Stimulated activated CD4-positive, alpha-beta T cell treated with anti-CD3 and anti-CD28 coated beads, TNF-alpha, amount 100 ng/mL, for 48 hours (primary cell): ENCODE results near the gene HCLS1.
"Not testable (repeated sequence)": the region's sequence is repeated elsewhere in the genome, so short reads cannot be mapped to it uniquely, and the experiment has no call there.

Experiments
- DNase-seq, 3 donors: peaks; one replicate each; pipeline ENCODE4 v3.0.0-alpha.2; 2020; ENCODE audit warnings: low read depth in 3 of 3

Gene HCLS1

DNA sequence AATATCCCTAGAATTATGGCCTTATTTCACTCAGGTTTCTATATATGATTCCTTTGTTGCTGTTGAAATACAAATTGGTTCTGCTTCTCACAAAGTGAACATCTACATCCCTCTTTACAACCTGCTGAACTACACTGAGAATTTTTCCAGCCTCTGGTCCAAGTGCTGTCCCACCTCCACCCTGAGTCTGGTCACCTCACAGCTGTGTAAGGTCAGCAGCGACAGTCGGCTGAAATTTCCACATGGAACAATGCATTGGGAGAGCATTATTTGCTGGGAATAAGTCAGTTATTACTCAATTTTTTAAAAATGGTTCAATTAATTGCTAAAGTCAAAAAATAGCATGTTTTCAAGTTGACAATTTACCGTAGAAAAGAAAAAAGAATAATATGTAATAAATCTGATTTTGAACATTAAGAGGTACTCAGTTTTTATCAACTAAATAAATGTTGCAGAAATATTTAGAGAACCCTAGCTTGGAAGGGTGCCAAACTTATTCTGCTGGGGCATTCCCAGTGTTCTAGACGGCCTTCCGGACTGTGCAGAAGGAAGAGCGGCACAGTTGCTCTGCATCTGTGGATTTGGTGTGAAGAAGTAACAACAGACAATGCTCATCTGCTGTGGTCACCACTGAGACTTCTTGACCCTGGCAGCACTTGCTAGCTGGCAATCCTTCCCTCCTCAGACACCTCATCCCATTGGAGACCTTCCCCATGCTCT lies 1.8 kb downstream of the HCLS1 start:
- DNase-seq = no peak

DNA sequence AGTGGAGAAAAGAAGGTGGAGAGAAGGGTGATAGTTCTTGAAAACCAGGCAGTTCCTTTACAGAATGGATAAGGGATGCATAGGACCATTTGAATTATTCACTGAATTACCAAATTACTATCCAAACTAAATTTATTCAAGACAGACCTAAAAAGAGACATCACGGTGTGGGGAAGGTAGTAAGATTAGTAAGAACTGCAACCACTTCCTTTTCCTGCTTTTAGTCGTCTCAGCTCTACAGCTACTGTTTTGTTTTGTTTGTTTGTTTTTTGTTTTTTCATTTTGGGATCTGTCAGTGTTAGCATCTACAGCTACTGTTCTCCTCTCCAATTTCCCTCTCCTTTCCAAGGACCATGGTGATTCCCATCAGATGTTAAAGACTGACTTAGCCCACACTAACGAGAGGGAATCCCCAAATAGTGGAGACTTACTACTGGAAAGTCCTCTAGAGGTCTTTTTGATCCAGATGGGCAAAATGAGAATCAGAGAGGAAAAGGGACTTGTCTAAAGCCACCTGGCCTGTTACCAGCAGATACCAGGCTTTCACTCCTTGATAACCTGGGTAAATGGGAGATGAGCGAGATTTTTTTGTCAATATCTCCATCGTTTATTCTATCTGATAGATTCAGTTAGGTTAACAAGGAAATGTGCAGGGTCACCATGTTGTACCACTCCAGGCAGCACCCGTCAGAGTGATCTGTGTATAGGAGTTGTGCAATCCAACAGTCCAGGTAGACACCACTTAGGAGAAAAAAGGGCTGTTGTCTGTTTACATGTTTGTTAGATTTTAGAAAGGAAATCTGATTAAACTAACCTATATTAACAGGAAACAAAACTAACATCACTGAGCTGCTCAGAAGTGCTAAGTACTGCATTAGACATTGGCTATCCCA lies 6.0 kb downstream of the HCLS1 start:
- no peak for DNase-seq

DNA sequence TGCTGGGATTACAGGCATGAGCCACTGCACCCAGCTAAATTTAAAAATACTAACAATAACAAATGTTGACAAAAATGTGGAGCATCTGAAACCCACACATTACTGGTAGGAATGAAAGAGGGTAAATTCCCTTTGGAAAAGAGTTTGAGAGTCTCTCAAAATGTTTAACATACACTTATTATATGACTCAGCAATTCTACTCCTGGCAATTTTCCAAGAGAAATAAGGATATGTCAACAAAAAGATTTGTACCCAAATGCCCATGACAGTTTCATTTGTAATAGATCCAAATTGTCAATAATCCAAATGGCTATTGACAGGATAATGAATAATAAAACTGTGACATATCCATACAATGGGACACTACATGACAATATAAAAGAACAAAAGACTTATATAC lies 9.0 kb downstream of the HCLS1 start:
- DNase-seq = no peak

DNA sequence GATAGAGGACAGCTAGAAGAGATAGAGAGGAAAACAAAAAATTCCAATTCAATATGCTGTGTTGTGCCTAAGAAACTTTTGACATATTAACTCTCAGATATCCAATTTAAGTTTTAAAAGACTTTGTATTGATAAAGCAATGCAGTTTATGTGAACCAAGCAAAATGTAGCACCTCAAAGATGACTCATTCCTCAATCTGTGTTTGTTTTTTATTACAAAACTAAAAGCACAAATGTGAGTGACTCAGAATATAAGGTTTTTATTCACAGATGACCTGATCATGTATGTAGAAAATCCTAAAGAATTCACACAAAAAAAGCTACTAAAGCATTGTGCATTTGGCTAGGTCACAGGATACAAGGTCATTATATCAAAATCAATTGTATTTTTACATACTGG lies 11.1 kb downstream of the HCLS1 start:
- DNase-seq = no peak

DNA sequence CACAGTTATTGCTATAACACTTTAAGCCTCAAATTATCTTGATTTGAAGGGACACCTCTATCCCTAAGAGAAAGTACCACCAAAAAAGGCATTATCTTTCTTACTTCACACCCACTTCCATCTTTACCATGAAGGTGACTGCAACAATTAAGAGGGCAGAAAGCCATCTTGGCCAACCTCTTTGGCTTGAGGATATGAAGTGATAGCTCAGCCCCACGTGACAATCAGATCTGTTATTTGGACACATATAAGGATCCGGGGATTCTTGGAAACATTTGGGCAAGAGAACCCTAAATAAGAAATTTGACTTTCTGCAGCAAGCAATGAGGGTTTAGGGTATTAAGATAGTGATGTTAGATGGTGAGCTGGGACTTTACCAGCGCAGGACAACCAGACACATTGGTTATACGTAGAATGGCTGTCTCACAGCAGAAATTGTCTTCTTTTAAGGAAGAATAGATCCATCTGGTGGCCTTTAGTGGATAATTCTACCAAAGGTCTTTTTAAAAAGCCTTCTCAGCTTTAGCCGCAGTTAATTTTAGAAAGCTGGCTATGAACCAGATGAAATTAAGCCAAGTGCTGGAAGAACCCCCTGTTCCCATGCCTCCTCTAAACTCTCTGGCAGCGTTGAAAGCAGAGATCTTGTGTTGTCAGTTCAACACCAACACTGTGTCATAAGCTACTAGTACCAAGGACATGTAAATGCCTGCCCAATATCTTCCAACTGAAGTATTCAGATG lies 12.3 kb downstream of the HCLS1 start:
- DNase-seq = no peak

DNA sequence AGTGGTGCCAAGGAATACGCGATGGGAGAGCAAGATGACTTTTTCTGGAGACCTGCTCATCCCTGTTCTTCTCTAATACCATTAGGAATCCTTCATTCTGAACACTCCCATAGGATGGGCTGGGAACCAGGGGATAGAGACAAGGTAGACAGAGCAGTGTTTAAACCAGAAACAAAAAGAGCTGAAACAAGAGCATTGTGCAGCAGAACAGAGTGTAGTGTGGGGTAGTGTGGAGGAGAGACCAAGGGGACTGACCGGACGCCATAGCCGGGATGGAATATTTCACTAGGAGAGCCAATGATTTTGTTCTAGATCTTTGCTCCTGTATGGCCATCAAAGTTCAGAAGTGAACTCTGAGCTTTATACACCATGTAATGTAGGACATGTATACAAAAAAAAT lies 15.6 kb downstream of the HCLS1 start:
- no peak for DNase-seq

DNA sequence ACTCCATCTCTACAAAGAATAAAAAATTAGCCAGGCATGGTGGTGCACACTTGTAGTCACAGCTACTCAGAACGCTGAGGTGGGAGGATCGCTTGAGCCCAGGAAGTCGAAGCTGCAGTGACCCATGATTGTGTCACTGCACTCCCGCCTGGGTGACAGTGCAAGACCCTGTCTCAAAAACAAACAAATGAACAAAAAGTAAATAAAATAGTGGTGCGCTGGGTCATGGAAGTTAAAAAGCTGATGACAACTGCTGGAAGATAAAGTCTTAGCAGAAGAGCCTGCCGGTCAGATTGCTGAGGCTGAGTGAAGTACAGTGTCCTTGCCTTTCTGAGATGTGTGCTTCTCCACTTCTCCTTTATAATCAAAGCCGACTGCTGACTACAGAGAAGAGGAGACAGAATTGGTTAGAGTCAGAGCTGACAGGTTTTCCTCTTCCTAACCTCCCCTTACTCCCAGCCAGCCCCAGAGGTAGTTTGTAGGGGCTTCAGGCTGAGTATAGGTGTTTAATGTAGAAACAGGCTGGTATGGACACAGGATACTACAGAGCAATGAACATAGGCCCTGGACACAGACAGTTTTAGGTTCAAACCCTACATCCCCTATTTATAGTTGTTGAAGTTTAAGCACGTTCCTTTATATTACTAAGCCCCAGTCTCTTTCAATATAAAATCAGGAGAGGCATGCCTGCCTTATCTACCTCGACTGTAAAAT lies 17.9 kb downstream of the HCLS1 start:
- no peak for DNase-seq

DNA sequence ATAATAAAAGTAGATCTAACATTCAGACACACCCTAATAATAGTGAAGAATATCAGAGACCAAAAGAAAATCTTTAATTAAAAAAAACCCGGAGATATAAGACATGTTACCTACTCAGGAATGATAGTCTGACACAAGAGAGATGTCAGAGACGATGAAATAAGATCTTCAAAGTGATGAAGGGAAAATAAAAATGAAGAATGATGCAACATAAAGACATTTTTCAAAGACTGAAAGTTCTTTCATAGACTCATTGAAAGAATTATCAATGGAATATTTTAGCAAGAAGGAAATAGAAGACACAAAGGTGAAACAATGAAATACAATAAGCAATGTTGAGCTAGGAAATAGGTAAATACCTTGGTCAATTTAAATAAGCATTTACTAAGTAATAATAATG lies 19.6 kb downstream of the HCLS1 start:
- no peak for DNase-seq

DNA sequence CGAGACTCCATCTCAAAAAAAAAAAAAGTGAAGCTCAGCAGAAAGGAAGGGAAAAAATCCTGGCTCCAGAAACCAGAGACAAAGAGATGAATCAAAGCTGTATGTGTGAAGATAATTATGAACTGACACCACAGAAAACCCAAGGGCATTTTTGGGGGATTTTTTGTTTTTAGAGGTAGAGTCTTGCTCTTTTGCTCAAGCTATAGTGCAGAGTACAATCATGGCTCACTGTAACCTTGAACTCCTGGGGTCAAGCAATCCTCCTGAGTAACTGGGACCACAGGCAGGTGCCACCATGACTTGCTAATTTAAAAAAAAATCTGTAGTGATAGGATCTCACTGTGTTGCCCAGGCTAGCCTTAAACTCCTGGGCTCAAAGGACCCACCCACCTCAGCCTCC lies 22.8 kb downstream of the HCLS1 start:
- no peak for DNase-seq

DNA sequence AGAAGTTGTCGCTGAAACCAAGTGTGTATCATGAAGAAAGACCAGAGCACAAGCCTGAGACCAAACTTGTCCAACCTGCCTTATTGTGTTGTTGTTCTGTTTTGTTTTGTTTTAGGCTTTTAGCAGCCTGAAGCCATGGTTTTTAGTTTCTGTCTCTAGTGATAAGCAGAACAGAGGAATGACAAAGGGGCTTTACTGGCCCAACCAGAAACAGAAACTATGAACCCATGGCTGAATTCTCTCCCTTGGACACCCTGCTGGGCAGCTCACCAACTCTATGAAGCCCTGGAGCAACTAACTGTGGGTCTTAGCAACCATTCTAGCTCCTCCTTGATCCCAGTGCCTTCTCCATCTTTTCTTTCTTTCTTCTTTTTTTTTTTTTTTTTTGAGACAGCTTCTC lies 30.3 kb downstream of the HCLS1 start:
- DNase-seq = no peak

DNA sequence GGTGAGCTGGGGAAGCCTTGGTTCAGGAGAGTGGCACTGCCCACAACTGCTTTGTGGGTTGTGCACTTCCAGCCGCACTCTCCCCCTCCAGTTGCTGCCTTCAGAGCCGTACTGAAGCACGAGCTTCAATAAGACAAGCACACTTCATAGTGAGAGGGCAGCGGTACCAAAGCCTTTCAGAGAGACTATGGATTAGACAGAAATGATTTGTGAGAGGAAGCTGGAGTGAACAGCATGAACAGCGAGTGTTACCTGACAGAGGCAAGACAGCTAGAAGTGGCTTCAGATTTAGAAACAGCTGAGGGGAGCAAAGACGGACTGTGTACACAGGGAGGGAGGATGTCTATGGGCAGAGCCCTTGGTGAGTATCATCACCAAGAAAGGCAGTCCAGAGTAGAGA lies 31.1 kb downstream of the HCLS1 start:
- no peak for DNase-seq

DNA sequence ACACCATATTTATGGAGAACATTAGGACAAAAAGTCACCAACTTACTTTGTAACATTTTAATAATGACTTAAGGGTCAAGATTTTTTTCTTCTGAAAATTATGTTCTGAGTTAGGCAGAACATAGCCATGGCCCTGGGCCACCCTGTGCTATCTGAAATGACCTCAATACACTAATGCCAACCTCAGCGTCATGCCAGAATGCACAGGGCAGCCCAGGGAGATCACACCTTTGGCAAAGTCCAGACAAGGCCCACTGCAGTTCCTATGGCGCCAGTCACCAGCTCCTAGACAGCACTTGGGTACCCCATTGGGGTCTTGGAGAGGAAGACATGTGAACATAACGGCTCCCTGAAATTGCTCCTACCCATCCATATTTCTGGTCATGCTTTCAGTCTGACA lies 33.1 kb downstream of the HCLS1 start:
- DNase-seq = no peak

DNA sequence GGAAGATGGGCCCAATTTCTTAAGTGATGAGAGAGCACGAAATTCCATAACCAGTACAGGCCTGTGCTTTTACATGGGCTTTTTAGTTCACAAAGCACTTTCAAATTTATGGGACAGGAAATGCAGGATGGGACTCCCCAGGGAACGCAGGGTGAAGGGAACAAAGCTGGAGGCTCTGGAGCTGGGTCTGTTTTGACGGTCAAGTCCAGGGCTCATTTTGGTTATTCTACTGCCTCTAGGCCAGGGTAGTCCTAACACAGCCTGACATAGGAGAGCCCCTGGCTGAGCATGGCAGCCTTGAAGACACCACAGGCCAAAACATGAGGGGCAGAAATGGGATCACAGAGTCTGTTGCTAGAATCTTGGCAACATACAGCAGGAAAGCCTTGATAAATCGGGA lies 33.5 kb downstream of the HCLS1 start:
- no peak for DNase-seq

DNA sequence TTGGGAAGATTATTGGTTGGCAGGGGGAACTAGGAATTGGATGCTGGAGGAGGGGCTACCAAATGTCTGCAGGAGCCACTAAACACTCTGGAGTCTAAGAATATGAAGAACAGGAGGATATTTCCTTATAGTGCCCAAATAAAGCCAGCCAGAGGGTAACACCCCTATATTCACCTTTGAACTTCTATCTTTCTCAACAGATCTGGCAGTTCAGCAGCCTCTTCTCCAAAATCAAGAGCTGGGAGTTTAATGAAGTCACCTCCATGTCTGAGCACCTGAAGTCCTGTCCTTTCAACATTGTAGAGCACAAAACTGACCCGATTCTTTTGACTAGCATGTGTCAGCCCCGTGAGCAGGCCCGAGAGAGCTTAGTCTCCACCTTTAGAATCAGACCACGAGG lies 34.2 kb downstream of the HCLS1 start:
- DNase-seq = no peak

DNA sequence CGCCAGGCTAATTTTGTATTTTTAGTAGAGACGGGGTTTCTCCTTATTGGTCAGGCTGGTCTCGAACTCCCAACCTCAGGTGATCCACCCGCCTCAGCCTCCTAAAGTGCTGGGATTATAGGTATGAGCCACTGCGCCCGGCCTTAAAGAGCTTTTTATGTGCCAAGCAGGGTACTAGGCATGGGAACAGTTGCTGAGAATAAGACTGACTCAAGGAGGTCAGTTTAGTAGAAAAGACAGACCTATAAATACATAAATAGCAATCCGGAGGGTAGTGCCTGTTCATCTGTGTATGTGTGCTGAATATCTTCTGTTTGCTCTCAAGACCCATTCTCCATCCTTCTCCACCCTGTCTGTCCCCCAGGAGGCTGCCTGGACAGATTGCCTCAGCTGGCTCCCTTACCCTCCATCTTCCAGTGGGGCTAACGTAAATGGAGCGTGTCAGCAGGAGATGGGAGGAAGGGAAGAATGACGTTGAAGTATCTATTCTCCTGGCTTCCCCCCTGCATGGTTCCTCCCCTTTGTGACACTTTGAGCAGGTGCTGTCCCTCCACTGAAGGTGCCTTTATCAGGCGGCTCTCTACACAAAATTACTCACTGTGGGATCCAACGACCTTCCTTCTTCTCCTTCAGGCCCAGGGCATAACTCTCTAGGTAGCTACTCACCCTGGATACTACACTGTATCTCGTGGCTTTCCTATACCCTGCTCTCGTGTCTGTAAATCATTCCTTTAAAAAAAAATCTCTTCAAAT lies 36.4 kb downstream of the HCLS1 start:
- no peak for DNase-seq

DNA sequence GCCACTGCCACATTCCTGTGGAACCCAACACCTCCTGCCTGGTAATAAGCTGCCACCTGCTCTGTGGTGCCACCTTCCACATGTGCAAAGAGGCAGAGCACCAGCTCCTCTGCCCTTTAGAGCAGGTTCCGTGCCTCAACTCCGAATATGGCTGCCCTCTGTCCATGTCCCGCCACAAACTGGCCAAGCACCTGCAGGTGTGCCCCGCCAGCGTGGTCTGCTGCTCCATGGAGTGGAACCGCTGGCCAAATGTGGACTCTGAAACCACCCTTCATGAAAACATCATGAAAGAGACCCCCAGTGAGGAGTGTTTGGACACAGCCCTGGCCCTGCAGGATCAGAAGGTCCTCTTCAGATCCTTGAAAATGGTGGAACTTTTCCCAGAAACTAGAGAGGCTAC lies 39.2 kb downstream of the HCLS1 start:
- DNase-seq = no peak

DNA sequence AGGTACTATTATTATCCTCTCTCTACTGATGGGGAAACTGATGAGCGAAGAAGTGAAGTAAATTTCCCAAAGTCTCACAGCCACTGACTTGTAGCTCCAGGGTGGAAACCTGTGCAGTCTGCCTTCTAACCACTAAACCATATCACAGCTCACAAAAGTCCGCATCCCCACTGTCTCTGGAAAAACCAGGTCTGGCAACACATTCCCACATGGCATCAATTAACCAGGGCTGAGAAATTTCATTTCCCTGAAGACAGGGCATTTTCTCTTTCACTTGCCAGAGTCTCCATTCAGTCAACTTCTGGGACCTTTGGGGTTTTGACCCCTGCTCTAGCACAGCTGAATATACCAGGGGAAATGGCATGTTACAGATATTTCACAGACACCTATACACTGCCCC lies 41.0 kb downstream of the HCLS1 start:
- DNase-seq = no peak

DNA sequence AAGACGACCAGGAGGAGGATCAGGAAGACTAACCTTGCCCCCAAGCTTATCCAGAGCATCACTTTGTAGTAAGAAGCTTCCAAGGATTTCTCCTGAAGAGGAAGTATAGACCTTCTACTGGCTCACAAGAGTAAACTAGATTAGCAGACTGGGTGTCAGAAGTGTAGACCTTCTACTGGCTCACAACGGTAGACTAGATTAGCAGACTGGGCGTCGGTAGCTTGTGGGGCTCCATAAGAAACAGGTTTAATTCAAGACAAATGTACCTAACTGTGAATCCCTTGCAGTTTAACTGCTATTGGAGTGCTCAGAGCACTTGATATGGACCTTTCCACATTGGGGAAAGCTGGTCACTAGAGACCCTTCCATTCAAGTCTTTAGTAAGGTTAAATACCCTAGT lies 54.6 kb downstream of the HCLS1 start:
- no peak for DNase-seq

DNA sequence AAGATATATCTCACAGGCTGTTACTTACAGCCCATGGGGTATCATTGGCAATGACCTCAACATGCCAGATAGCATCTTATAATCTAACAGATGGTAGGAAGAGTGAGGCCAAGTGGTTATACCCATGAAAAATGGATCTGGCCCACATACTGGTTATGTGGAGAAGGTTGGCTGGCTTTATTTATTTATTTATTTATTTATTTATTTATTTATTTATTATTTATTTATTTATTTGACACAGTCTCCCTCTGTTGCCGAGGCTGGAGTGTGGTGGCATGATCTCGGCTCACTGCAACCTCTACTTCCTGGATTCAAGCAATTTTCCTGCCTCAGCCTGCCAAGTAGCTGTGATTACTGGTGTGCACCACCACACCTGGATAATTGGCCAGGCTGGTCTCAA lies 55.9 kb downstream of the HCLS1 start:
- no peak for DNase-seq

DNA sequence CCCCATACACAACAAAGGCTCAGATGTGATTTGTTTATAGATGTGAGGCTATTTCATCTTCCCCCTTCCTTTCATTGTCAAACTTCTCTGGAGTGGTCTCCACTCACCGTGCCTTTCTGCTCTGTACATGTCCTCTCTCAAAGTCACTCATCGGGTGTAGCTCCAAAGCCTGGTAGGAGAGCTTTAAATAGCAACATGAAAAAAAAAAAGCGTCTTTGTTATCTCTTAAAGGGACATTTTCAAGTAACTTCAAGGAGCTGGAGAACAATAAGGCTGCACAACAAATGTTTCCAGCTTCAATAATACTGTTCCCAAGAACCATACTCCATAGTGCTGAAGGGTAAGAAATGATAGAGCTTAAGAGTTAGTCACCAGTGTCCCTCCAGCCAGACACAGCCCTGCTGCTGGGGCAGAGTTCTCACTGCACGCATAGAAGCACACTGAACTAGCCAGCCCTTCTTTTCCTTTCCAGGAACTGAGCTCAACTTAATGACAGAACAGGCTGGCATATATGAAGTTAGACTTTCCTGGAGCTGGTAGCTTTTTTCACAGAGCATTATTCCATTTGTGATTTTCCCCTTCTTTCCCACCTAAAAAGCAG lies 59.4 kb downstream of the HCLS1 start:
- no peak for DNase-seq

DNA sequence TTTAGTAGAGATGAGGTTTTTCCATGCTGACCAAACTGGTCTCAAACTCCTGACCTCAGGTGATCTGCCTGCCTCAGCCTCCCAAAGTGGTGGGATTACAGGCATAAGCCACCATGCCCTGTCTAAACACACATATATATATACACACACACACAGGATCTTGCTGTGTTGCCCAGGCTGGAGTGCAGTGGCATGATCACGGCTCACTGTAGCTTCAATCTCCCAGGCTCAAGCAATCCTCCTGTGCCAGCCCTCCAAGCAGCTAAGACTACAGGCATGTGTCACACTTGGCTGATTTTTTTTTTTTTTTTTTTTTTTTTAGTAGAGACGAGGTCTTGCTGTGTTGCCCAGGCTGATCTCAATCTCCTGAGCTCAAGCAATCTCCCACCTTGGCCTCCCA lies 60.8 kb downstream of the HCLS1 start:
- DNase-seq = not testable (repeated sequence)
